Smooth muscle cell (in vitro differentiated cells): ENCODE measurements around the gene SRSF11. TPM values are rescaled to one million over a fixed set of nuclear protein-coding genes. Genes with fewer than 3 reads are reported as not detected.
"Not testable (repeated sequence)": the region's sequence is repeated elsewhere in the genome, so short reads cannot be mapped to it uniquely, and the experiment has no call there.

Experiments
- DNase-seq: peaks from one replicate; lab custom pipeline; 2025; ENCODE audit not compliant: unreplicated experiment; lab: John Stamatoyannopoulos, UW
- H2AFZ ChIP-seq: fragments of 200-600 bp; sonication (generic); 2 replicates; pipeline ENCODE4 v1.6.0; 2016; ENCODE audit warnings: antibody characterized with exemption, low read depth, mild to moderate bottlenecking
- H3F3A ChIP-seq: fragments of 200-600 bp; sonication (generic); 2 replicates; pipeline ENCODE4 v1.6.0; 2017; ENCODE audit warnings: antibody characterized with exemption, low read depth
- H3K27ac ChIP-seq: fragments of 200-600 bp; sonication (generic); 2 replicates; pipeline ENCODE4 v1.5.1; 2016; ENCODE audit warnings: low read depth, mild to moderate bottlenecking
- H3K27me3 ChIP-seq: fragments of 200-600 bp; sonication (generic); 2 replicates; pipeline ENCODE4 v1.6.1; 2016; ENCODE audit warnings: low read depth, mild to moderate bottlenecking
- H3K36me3 ChIP-seq: fragments of 200-600 bp; sonication (generic); 2 replicates; pipeline ENCODE4 v1.5.1; 2016; ENCODE audit warnings: low read depth
- H3K4me1 ChIP-seq: fragments of 200-600 bp; sonication (generic); 2 replicates; pipeline ENCODE4 v1.5.1; 2016; ENCODE audit warnings: low read depth
- H3K4me2 ChIP-seq: fragments of 200-600 bp; sonication (generic); 2 replicates; pipeline ENCODE4 v1.6.0; 2016; ENCODE audit warnings: mild to moderate bottlenecking
- H3K4me3 ChIP-seq: fragments of 200-600 bp; sonication (generic); 2 replicates; pipeline ENCODE4 v1.5.1; 2016; ENCODE audit warnings: mild to moderate bottlenecking
- H3K79me2 ChIP-seq: fragments of 200-600 bp; sonication (generic); 2 replicates; pipeline ENCODE4 v1.6.0; 2016; ENCODE audit warnings: low read depth, mild to moderate bottlenecking
- H3K9ac ChIP-seq: fragments of 200-600 bp; sonication (generic); 2 replicates; pipeline ENCODE4 v1.6.0; 2016; ENCODE audit warnings: low read depth
- H3K9me3 ChIP-seq: fragments of 200-600 bp; sonication (generic); replicated peaks from 2 replicates; pipeline ENCODE4 v1.5.1; 2016; ENCODE audit warnings: low read depth
- H4K20me1 ChIP-seq: fragments of 200-600 bp; sonication (generic); 2 replicates; pipeline ENCODE4 v1.6.0; 2016; ENCODE audit warnings: low read depth
- CTCF ChIP-seq: fragments of 200-600 bp; sonication (generic); IDR thresholded peaks from 2 replicates; pipeline ENCODE4 v1.5.1; 2017; ENCODE audit warnings: borderline replicate concordance, mild to moderate bottlenecking, antibody characterized with exemption; ENCODE audit not compliant: insufficient read depth, poor library complexity, severe bottlenecking
- WGBS: methylation state at CpG from one replicate; pipeline ENCODE4 v1.1.7; 2016; ENCODE audit warnings: low lambda C conversion rate; 5-methylcytosine and 5-hydroxymethylcytosine counted together
- polyA plus RNA-seq: library from polyadenylated mRNA; unstranded; fragments of >200 nt; fragmentation: Nextera tagmentation; extraction: Ambion mirVana; gene quantifications from 2 replicates; pipeline ENCODE4 v1.2.1, GENCODE V29; 2016
- total RNA-seq: library from RNA; depleted of rRNA; stranded (reverse); fragments of >200 nt; gene quantifications from 2 replicates; pipeline ENCODE4 v1.2.3, GENCODE V29; 2014

SRSF11 gene
- total RNA-seq = 211 and 258 TPM in 2 replicates
- 155 and 178 TPM in 2 replicates for polyA plus RNA-seq

DNA sequence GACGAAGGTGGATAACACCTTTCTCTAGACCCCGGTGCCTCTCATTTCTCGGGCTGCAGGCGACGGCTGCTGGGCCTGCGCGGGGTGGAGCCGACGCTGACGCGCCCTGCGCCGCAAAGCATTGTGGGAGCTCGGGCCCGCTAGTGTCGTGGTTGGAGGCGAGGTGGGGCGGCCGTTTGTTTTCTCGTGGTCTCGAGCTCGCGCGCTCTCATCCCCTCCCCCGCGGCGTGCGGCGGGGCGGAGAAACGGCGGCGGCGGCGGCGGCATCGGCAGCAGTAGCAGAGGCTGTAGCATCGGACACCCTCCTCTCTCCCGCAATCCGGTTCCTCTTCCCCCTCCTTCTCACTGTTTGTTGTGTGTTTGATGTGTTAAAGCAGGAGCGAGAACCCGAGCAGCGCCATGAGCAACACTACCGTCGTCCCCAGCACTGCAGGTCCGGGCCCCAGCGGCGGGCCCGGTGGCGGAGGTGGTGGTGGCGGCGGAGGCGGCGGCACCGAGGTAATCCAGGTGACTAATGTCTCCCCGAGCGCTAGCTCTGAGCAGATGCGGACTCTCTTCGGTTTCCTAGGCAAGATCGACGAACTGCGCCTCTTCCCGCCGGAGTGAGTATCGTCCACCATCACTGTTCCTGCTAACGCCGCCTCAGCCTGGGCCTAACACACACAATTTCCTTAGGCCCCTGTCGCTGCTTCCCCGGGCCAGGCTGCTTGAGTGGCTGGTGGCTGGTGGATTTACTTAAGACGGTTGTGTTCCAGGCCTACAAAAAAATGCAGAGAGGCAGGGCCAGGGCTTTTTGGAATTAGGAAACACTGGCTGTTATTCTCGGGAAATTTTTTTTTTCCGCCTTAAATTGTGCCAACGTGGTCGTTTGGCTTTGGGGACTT is at the start of gene SRSF11:
Gene SRSF11, plus strand, starts transcription at position 143 of the 884 bp plus-strand sequence. Its CDS starts 257 bp downstream, at position 400.
- Histone ChIP-seq H3K27ac (peak within 1 kb of the TSS; percentile 97), H3K9ac (peak within 1 kb of the TSS; percentile 94), H3K79me2 (peaks cover 93% of the 10 kb centered on the region), H2AFZ (peak within 1 kb of the TSS; percentile 76), H4K20me1 (peaks cover 57% of the 10 kb centered on the region), H3K4me1 (peaks cover 28% of the 10 kb centered on the region), H3K4me3 (peak within 1 kb of the TSS; percentile 78), H3K27me3 (no peaks in the 10 kb centered on the region), H3K9me3 (no peaks in the 10 kb centered on the region), H3K4me2 (peak within 1 kb of the TSS; percentile 85), H3F3A (peaks cover 15% of the 10 kb centered on the region), H3K36me3 (no peaks in the 10 kb centered on the region)
- 1% methylated on average over 71 of the region's 74 CpGs for WGBS
- DNase-seq = peak; percentile 92
- TF ChIP-seq CTCF = no peak

DNA sequence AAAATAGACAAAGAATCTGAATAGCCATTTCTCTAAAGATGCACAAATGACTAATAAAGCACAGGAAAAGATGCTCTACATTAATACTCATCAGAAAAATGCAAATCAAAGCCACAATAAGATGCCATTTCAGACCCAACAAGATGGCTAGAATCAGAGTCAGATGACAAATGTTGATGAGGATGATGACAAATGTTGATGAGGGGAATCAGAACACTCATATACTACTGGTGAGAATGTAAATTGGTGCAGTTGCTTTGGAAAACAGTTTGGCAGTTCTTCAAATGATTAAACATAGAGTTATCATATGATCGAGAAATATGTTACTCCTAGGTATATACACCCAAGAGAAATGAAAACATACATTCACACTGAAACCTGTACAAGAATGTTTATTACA is 49.7 kb upstream of the SRSF11 start:
- TF ChIP-seq CTCF = no peak

DNA sequence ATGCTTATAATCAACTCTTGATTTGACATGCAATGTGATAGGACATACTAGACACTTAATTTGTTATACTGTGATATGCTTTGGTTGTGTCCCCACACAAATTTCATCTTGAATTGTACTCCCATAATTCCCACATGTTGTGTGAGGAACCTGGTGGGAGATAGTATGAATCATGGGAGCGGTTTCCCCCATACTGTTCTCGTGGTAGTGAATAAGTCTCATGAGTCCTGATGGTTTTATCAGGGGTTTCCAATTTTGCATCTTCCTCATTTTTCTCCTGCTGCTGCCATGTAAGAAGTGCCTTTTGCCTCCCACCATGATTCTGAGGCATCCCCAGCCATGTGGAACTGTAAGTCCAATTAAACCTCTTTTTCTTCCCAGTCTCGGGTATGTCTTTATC is 36.0 kb upstream of the SRSF11 start:
- peaks cover 16% of the 10 kb centered on the region for H3K79me2 ChIP-seq
- peaks cover 16% of the 10 kb centered on the region for H4K20me1 ChIP-seq
- not testable (repeated sequence) for H3F3A ChIP-seq, H3K9ac ChIP-seq, H3K4me2 ChIP-seq, DNase-seq, H3K4me1 ChIP-seq, H2AFZ ChIP-seq, H3K27ac ChIP-seq, H3K36me3 ChIP-seq, H3K27me3 ChIP-seq, H3K9me3 ChIP-seq, H3K4me3 ChIP-seq
- WGBS = 99% methylated on average over 3 of the region's 3 CpGs

More for the DNA sequence above, 49.7 kb upstream of the SRSF11 start:
- Histone ChIP-seq H3F3A (no peaks in the 10 kb centered on the region), H3K9ac (no peak overlapping the region), H3K36me3 (no peaks in the 10 kb centered on the region), H3K79me2 (no peaks in the 10 kb centered on the region), H4K20me1 (no peaks in the 10 kb centered on the region), H3K9me3 (no peaks in the 10 kb centered on the region), H3K4me2 (no peak overlapping the region), H3K27me3 (no peaks in the 10 kb centered on the region), H3K4me1 (peaks cover 4% of the 10 kb centered on the region), H2AFZ (no peak overlapping the region), H3K27ac (no peak overlapping the region), H3K4me3 (no peak overlapping the region)
- no peak for DNase-seq
- WGBS = 100% methylated on average over 1 of the region's 1 CpG

DNA sequence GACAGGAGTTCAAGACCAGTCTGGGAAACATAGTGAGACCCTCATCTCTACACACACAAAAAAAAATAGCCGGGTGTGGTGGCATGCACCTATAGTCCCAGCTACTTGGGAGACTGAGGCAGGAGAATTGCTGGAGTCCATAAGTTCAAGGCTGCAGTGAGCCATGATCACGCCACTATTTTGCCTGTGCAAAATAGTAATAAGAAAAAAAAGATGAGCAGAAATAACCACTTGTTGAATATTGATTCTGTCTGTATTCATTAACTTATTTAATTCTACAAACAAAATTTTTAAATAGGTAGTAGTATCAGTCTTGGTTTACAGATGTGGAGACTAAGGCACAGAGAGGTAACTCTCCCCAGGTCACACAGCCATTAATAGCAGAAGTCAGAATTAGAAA is 32.7 kb upstream of the SRSF11 start:
- H3K27me3 ChIP-seq = no peaks in the 10 kb centered on the region
- 98% methylated on average over 2 of the region's 2 CpGs for WGBS
- no peak overlapping the region for H3K4me3 ChIP-seq
- no peaks in the 10 kb centered on the region for H3K4me1 ChIP-seq
- no peaks in the 10 kb centered on the region for H3K9me3 ChIP-seq
- no peak overlapping the region for H3K9ac ChIP-seq
- no peaks in the 10 kb centered on the region for H3K36me3 ChIP-seq
- no peak overlapping the region for H2AFZ ChIP-seq
- DNase-seq = no peak
- H4K20me1 ChIP-seq = peaks cover 44% of the 10 kb centered on the region
- no peak for TF ChIP-seq CTCF
- no peak overlapping the region for H3K4me2 ChIP-seq
- H3F3A ChIP-seq = no peaks in the 10 kb centered on the region
- H3K27ac ChIP-seq = no peak overlapping the region
- peaks cover 45% of the 10 kb centered on the region for H3K79me2 ChIP-seq
